Measurements from ENCODE around the gene ADGRA1.
"Not testable (repeated sequence)": the region's sequence is repeated elsewhere in the genome, so short reads cannot be mapped to it uniquely, and the experiment has no call there.

ADGRA1 gene

DNA sequence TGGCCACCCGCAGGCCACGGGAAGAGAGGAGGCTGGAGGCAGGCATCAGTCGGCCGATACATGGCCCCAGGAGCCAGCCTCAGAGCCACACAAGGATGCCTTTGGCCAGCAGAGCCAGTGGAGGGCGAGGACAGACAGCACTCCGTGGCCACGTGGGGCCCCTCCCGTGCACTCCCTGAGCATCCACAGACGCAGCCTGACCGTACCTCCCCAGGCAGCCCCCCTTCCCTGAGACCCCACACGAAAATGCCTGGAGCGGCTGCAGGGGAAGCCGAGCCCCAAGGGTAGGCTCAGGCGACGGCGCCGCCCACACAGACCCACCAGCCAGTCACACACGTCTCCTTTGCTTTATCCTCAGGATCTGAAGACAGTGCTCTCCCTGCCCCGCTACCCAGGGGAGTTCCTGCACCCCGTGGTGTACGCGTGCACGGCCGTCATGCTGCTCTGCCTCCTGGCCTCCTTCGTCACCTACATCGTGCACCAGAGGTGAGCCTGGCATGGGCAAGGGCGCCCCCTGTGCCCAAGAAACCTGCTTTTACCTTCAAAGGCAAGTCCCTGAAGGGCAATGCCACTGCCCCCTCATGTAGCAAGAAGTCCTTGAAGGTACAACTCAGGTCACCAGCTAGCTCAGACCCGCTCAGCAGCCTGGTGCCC lies 9.0 kb downstream of the ADGRA1 start:
- DNase-seq, result no peak

DNA sequence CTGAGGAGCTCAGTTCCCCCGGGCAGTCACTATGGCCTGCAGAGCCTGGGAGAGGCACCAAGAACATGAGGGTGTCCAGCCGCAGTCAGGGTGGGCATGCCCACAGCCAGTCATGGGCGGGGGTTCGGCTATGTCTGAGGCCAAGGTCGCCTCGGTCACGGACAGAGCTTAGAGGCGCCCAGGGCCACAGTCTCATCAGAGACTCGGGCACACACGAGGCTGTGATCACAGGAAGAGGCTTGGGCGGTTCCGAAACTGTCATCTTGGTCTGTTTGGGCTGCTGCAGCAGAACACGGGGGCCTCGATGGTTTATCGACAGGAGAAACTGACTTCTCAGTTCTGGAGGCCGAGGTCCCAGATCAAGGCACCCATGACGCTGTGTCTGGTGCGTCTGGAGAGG lies 9.7 kb downstream of the ADGRA1 start:
- DNase-seq, result no peak

DNA sequence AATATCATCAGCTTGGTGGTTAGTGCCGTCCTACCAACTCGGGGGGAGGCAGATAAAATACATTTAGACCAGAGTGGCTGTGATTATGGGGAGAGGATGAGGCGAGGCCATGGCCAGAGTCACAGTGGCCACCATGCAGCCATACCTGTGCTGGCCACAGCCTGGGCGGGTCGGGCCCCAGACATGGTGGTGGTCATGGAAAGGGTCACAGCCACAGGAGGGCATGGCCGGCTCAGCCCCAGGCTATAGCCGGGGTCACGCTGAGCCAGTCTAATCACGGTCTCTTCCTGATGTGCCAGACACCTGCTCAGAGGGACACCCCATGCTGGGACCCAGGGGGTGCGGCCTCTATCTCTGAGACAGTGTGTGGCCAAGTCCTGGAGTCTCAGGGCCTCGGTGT lies 10.2 kb downstream of the ADGRA1 start:
- no peak for DNase-seq

DNA sequence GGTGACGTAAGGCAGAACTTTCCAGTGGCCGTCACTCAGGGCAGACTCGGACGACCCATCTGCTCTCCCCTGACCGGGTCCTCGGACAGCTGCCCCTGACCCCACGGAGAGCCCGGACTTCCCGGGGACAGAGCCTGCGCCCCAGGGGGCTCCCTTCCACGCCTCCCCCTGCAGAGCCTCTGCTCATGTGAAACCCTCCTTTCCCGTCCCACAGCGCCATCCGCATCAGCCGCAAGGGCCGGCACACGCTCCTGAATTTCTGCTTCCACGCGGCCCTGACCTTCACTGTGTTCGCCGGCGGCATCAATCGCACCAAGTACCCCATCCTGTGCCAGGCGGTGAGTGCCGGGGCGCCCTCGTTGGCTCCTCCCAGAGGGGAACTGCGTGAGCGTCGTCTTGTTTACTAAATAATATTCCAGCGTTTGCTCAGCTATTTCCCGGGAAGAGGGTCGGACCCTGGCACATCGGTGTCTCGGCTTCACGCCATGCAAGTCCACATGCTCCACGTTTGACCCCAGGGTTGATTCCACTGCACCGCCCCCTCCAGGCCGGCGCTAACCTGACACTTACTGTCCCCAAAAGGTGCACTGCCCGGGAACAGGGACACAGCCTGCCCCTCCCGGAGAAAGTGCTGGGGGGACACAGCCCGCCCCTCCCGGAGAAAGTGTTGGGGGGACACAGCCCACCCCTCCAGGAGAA lies 10.9 kb downstream of the ADGRA1 start:
- DNase-seq, result no peak

DNA sequence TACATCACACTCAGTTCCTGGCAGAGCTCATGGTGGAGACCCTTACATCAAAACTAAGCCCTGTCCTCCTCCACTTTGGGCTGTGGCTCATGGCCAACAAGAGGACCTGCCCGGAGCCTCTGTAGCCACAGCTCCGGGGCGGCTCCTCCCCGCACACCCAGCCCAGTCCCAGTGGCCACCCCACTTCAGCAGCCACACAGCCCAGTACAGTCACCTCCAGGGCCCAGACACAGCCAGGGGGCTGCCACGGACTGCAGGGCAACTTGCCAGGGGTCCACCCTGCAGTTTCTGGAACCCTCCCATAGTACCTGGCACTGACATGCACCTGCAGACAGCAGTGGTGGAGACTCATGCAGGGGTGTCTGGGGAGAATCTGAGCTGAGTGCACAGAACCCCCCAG lies 11.8 kb downstream of the ADGRA1 start:
- DNase-seq, result no peak

DNA sequence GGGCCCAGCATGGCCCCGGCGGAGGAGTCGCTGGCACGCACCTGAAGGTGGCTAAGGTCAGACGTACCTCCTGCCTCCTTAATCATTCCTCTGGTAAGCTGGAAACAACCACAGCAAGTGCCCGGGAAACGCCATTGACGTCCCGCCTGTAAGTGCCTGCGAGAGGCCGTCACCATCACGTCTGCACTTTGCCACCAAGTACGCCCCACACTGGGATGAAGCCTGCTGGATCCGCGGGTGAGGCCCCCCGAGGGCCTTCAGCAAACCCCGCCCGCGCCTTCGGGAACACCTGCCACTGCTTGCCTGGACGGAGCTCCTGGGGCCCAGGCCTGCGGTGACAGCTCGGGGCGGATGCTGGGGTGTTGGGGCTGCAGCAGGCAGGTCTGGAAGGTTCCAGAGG lies 12.5 kb downstream of the ADGRA1 start:
- no peak for DNase-seq

DNA sequence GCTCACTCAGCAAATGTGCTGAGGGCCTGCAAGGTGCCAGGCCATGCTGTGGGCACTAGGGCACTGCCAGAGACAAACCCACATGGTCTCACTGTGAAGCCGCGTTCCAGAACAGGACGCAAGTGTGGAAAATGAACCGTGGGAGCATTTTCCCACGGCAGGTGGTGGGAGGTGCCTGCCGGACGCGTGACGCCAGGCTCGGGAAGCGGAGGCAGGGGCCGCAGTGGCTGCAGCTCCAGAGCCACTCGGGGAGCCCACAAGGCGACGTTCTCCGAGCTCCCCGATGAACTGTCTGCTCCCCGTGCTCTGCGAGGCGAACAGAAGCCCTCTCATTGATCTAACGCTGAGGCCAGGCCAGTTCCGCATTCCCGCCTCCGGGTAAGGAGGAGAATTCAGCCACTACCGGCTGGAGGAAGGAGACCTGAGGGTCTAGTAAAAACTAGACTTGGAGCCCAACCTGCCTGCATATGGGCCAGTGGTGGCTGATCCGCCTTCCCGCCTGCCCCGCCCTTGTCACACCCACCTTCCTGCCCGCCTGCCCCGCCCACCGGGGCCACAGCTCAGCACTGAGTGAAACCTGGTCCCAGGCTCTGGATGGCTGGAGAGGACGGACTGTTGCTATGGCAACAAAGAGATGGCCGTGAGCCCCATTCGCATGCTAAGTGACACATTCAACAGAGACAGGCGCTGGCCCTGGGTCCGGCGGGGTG lies 13.1 kb downstream of the ADGRA1 start:
- DNase-seq, result peak; percentile 5

DNA sequence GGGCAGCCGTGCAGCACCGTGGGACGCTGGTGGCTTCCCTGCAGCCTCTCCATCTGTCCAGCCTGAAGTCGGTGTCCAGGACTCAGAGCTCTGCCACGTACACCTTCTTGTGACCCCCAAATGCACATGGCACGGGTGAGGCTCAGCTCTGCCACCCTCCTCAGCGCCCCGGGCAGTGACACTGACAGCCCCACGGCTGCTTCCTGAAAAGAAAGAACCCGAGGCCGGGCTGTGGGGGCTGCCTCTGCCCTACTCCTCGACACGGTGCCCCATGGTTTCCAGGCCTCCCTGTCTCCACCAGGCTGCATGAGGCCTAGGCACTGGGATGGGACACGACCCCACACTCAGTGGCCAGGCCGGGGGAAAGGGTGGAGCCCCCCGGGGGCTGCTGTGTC lies 13.7 kb downstream of the ADGRA1 start:
- DNase-seq, result no peak

DNA sequence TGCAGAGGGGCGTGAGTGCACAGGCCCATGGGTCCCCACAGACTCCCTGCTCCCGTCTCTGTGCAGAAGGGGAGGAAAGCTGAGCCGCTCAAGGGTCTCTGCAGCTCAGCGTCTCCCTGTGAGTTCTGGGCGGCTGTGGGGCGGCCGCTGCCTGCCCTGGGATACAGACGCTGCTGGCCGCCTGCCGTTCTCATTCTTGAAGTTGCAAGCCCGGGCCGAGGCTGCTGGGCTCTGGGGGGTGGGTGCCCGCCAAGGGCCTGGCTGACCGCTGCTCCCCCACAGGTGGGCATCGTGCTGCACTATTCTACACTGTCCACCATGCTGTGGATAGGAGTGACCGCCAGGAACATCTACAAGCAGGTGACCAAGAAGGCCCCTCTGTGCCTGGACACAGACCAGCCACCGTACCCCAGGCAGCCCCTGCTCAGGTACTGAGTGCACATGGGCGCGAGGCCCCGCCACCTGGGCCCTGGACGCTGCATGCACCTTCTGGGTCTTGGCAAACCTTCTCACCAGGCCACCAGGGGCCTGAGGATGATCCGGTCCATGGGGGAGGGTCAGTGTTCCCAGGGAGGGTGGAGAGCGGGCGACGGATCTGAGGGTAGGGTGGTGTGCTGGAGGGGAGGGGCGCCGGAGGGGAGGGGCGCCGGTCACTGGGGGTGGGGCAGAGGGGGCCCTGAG lies 14.8 kb downstream of the ADGRA1 start:
- no peak for DNase-seq

DNA sequence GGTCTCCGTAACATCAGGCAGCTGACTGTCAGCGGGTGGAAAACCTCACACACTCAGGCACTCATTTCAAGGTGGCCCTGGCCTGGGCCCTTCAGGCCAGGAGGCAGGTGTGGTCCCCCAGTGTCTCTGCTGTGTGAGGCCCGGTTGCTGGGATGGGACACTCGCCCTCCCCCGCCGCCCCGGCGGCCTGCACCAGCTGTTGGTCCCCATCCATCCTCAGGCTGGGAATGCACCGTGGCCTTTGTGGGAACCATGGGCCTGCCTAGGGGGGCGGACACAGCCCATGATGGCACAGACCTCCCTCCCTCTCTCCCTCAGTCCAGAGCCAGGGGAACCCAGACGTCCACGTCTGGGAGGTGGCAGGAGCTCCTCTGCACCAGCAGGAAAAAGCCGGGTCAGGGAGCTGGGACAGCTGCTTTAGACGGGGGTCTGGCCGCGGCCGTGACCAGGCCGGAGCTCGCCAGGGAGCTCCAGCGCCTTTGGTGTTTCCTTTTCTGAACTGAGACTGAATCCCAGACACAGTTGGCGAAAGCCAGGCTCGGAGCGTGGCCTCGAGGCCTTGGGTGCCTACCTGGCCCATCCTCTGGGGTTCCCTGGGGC lies 15.7 kb downstream of the ADGRA1 start:
- no peak for DNase-seq

DNA sequence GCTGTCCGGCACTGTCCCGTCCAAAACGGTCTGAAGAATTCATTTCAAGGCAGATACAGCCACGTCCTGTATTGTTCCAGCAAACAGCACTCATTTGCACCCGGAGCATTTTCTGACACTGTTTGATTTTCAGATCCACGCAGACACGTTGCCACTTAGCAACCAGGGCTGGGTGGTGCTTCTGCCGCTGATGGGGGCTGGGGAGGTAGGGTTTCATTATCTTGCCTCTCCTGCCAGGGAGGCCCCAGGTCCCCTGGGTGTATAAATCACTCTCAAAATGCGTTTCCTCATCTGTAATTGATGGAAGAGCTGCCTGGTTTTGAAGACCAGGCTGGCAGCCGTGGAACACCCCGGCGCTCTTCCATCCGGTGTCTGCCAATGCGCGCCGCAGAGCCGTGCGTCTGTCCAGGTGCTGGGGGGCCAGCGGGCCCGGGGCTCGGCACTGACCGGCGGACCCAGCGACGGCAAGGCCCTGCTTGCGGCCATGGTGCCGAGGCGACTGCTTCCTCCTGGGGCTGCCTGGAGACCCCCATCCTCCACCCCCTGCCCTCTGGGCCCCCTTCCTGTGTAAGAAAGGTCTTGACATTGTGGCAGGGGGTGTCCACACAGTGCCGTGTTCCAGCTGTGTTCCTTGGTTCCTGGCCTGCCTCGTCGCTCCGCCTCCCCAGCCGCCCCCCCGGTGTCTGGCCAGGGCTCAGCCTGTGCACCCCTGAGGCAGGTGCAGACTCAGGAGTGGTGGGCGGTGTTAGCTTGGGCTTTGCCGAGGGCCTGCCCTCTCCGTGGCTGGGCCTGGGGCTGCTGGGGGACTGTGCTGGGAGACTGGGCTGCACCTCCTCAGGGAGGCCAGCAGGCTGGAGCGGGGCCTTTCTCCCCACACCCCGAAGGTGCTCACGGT lies 16.6 kb downstream of the ADGRA1 start:
- no peak for DNase-seq

DNA sequence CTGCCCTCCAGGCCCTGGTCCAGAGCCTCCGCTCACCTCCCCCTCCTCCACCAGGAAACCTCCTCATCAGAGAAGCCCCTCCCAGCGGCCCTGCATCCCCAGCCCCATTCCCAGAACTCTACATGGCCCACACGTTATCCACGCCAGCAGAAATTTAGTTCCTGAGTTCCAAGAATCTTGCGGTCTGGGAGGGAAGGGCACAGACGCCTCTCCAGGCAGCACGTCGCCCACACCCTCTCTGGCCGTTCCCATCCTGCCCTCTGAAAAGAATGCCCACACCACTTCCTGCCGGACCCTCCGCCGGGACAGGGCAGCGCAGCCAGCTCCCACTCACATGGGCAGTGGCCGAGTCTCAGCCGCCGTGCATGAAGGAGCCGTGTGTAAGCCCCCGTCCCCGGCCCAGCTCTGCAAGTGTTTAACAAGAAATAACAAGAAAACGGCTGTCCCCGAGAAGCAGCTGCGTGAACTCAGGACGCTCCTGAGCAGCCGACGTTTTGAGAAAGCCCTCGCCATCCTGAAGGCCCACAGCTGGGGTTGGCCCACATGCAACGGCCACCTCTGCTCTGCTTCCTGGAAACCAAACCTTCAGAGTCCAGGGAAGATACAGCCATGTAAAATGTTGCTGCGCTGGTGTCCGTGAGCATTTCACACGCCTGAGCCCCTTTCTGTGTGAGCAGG lies 17.4 kb downstream of the ADGRA1 start:
- DNase-seq, result no peak

DNA sequence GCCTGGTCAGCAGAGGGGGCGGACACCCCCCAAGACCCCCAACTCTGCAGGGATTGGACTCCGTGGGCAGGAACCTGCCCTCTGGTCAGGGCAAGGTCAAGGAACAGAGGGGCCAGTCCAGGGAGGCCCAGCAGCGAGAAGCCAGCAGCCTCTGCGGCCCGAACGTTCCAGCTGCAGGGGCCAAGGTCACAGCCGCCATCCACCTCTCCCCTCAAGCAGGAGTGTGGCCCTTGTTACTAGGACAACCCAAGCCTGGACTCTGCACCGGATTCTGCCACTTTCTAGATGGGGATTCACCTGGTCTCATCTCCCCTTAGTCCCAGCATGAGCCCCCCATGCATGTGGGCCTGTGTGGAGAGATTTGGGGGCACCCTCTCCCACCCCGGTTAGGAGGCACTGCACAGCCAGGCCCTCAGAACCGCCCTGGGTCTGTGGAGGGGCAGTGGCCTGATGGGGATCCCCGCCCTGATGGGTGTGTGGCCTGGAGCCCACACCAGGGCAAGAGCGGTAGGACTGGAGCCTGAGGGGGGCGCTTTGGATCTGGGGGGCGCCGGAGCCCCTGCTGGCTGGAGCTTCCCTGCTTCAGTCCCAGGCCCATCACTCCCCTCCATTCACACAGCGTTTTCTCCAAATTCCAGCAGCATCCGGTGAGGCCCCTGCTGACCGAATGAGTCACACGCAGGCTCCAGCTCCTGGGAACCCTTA lies 18.1 kb downstream of the ADGRA1 start:
- no peak for DNase-seq

DNA sequence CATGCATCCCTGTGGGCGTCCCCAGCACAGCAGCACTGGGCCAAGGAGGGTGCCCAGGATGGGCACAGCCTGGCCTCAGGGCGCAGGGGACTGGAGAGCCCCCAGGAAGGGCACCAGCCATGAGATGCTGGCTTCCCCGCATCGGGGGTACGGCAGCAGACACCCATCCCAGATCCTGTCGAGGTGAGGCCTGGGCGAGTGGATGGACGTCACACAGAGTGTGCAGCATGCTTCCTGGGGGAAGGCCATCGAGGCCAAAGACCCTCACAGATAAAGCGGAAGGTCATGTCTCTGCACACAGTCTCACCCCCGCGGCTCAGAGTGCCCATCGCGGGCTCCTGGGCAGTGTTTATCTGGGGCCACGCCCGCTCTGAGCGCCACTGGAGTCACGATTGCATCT lies 18.8 kb downstream of the ADGRA1 start:
- no peak for DNase-seq

DNA sequence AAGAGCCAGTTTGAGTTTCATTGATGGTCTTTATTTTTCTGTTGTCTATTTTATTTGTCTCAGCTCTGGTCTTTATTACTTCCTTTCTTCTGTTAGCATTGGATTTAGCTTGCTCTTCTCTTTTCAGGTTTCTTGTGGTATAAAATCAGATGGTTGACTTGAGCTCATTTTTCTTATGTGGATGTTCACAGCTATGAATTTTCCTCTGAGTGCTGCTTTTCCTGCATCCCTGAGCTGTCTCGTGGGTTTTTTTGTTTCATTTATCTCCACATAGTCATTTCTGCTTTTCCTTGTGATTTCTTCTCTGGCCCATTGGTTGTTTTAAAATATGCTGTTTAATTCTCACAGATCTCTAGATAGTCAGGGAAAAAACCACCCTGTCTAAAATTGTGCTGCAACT lies 19.7 kb downstream of the ADGRA1 start:
- no peak for DNase-seq

DNA sequence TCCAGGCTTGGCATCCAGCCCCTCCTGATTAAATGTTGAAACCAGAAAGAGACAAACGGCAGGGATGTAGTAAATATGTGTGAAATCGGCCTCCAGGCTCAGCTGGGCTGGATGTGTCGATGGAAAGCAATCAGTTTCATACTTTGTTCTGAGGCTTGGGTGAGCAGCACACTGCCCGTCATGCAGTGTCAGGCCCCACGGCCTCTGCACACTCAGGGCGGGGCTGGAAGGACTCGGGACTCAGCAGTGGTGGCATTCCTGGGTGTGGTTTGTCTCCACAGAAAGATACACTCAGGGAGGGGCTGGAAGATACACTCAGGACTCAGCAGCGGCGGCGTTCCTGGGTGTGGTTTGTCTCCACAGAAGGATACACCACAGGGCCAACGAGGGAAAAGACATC lies 22.0 kb downstream of the ADGRA1 start:
- no peak for DNase-seq

DNA sequence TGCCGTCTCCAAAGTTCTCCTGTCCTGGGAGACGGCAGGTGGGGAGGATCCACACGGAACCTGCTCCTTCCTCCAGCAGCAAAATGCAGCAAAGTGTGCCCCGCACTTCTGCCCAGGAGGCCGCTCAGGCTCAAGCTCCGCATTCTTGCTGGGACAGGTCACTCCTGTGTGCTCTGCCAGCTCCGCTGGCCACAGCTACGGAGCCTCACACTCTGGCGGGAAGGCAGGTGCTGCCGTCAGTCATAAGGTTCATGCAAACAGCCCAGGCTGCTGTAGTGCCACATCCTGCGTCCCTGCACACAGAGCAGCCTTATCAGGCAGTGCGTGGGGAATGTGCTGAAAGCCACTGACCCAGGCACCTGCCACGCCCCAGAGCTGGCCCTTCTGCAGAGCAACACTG lies 22.4 kb downstream of the ADGRA1 start:
- DNase-seq, result no peak

DNA sequence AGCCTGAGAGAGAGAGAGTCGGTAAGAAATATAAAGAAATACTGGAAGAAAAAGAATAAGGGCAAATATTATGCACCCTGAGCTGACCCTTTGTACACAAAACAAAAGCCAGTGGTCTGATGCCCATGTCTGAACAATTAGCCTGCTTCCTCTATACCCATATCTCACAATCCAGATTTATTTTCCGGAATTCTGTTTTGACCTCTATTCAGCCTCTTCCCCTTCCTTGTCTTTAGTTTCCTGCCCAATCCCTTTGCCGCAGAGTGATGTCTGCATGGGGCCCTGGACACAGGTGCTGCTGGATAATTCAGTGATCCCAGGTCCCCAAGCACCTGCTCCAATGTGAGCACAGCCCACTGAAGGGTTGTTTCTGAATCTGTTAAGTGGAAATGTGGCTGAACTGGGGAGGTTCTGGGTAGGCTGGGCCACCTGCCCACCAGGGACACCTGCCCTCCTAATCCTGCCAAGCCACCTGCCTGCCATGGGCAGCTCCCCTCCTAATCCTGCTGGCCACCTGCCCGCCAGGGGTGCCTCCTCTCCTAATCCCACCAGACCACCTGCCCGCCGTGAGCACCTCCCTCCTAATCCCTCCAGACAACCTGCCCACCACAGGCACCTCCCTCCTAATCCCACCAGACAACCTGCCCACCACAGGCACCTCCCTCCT lies 23.0 kb downstream of the ADGRA1 start:
- DNase-seq, result no peak

DNA sequence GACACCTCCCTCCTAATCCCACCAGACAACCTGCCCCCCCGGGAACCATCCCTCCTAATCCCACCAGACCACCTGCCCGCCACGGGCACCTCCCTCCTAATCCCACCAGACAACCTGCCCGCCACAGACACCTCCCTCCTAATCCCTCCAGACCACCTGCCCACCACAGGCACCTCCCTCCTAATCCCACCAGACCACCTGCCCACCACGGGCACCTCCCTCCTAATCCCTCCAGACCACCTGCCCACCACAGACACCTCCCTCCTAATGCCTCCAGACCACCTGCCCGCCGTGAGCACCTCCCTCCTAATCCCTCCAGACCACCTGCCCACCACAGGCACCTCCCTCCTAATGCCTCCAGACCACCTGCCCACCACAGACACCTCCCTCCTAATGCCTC lies 23.9 kb downstream of the ADGRA1 start:
- not testable (repeated sequence) for DNase-seq

All from fibroblast of skin of back (primary cell).